ENCODE data around the gene ZNF615.
"Not testable (repeated sequence)": the region's sequence is repeated elsewhere in the genome, so short reads cannot be mapped to it uniquely, and the experiment has no call there.

ZNF615 gene

DNA sequence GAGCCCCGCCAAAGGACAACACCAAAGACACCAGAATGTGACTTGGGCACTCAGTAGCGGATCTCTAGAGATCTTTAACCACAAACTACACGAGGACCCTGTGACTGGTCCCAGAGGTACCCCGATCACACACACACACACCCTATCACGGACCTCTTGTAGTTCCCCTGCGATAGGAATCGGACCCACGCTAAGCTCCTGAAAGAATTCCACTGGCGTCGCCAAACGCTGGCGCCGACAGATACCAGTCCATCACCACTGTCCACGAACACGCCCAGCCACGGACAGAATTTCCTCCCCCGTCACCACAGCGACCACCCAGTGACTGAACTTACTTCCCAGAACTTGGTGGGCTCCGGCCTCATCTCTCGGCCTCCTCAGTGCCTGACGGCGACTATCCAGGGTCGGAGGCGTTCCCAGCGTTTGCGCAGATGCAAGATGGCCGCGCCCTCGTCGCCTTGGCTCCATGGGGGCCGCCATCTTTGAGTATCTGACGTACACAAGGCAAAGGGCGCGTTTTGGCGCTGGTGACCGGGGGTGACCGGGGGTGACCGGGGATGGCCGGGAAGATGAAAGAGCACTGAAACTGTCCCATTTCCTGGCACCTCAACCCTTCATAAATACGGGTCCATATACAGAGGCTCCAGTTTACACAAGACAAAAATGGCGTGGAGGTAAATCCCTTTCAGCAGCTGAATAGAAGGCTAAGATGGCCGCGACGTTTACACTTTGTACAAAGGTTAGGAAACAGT is at the start of gene ZNF615:
ZNF615 (minus strand) TSS at position 406 of the 752 bp plus-strand sequence. CDS start 4,500 bp downstream, outside the sequence.
- peak; percentile 93 for DNase-seq

DNA sequence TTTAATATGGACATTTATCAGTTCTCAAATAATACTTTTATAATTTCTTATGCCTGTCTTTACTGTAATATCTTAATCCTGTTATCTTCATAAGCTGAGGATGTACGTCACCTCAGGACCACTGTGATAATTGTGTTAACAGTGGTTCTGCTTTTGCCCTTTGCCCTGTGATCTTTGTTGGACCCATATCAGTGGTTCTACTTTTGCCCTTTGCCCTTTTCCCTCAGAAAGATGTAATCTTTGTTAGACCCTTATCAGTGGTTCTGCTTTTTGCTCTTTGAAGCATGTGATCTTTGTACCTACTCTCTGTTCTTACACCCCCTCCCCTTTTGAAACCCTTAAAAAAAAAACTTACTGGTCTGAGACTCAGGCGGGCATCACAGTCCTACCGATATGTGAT is 48.5 kb upstream of the ZNF615 start:
- DNase-seq: not testable (repeated sequence)

DNA sequence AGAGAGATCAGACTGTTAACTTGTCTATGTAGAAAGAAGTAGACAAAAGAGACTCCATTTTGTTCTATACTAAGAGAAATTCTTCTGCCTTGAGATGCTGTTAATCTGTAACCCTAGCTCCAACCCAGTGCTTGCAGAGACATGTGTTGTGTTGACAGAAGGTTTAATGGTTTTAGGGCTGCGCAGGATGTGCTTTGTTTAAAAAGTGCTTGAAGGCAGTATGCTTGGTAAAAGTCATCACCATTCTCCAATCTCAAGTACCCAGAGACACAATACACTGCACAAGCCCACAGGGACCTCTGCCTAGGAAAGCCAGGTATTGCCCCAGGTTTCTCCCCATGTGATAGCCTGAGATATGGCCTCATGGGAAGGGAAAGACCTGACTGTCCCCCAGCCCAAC is 43.7 kb upstream of the ZNF615 start:
- not testable (repeated sequence) for DNase-seq

DNA sequence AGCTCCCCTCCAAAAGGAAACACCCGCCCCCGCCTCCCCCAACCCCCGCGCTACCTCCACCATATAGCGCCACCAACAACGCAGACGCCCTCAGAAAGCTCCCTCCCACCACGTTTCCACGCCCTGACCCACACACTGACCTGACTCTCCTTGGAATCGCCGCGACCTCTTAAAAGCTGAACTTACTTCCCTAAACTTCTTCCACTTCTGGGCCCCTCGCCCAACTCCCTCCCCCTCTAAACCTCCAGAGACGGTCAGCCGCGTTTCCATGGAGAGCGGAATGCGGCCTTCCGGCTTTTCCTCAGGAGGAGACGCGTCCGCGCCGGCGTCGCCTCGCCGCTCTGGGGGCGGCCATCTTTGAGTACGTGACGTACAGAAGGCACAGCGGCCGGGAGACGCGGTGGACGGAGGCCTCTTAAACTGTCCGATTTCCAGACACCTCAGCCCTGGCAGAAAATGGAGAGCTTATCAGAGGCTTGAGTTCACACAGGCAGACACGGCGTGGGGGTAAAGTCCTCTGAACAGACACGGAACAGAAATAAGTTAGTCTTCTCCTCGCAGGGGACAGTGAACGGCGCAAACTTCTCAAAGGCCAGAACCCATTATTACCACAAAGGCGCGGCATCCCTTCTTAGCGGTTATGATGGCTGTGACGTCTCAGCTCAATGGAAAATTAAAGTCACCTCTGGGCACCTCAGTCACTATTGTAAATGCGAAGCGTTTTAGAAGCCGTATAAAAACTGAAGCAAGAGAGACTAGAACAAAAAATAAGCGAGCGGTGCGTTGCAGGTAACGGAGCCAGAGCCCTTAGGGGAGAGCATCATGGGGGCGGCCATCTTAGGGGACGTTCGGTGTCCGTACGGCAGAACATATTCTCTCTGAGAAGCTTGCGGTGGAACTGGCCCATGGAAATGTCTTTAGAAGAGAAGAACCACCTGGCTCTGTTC is 40.8 kb upstream of the ZNF615 start, which contains the start of gene ZNF432:
ZNF432 (minus strand) TSS at position 284 of the 947 bp plus-strand sequence. CDS start 1,970 bp downstream, outside the sequence.
- DNase-seq: peak; percentile 86

DNA sequence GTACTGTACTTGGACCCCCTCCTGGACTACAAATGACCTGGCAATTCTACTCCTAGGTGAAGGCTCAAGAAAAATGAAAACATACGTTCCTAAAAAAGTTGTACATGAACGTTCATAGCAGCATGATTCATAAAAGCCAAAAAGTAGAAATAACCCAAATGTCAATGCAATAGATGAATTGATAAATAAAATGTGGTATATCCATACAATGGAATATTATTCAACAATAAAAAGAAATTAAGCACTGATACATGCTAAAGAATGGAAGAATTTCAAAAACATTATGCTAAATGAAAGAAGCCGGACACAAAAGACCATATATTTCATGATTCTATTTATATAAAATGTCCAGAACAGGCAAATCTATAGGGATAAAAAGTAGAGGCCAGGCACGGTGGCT is 31.2 kb upstream of the ZNF615 start:
- DNase-seq: no peak

DNA sequence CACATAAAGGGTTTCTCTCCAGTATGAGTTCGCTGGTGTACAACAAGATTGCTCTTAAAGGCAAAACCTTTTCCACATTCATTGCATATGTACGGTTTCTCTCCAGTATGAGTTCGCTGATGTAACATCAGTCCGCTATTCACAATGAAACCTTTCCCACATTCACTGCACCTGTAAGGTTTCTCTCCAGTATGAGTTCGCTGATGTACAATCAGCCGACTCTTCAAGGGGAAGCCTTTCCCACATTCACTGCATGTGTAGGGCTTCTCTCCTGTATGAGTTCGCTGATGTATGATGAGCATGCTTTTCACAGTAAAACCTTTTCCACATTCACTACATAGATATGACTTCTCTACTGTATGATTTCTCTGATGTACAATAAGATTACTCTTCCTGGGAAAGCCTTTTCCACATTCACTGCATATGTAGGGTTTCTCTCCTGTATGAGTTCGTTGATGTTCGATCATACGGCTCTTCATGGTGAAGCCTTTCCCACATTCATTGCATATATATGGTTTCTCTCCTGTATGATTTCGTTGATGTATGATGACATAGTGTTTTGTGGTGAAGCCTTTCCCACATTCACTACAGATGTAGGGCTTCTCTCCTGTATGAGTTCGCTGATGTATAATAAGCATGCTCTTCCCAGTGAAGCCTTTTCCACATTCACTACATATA is 26.2 kb upstream of the ZNF615 start:
- no peak for DNase-seq

DNA sequence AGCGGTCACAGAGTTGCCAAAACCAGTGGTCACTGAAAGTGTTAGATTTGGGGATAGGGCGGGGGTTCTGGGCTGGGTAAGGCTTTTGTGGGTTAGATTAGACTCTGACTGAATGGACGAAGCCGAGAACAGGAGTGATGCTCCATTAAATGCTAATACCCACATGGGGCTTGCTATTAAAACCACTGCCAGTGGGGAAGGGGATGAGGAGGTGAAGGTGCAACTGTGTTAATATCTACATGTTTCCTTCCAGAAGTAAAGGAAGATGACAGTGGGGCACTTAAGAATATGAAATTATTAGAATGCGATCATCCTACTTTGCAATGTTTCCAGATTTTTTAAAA is 20.7 kb upstream of the ZNF615 start:
- DNase-seq: no peak

DNA sequence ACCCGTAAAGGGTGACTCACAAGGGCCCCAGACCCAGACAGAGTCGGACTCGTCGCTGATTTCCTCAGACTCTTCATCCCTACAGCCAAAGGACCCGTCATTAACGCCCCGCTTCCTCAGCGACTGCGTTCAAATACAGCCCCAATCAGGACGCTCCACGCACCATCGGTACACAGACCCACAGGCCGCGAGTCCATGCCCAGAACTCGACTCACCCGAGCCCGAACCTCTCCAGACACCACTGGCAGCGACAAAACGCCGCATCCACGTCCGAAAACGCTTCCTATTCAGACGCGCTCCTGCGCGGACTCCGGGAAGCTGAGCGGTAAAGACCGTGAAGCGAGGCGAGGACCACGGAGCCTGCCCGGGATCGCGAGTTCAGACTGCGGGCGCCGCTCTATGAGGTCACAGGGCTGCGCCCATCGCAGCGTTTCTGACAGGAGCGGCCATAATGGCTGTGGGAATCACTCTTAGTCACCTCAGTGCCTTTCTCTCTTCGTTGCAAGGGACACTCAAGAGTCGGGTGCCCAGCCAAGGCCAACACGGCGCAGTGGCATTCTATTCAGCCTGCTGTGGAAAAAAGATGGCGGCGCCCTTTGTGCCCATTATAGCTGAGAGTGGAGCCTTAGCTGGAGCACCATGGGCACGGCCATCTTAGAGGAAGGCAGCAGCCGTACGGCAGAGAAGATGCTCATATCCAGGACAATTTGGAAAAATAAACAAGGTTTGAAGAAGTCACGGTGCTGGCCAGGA is 20.2 kb upstream of the ZNF615 start, which contains the start of gene ZNF614:
ZNF614 (minus strand) TSS at position 353 of the 753 bp plus-strand sequence. CDS start 2,634 bp downstream, outside the sequence.
- peak; percentile 90 for DNase-seq

DNA sequence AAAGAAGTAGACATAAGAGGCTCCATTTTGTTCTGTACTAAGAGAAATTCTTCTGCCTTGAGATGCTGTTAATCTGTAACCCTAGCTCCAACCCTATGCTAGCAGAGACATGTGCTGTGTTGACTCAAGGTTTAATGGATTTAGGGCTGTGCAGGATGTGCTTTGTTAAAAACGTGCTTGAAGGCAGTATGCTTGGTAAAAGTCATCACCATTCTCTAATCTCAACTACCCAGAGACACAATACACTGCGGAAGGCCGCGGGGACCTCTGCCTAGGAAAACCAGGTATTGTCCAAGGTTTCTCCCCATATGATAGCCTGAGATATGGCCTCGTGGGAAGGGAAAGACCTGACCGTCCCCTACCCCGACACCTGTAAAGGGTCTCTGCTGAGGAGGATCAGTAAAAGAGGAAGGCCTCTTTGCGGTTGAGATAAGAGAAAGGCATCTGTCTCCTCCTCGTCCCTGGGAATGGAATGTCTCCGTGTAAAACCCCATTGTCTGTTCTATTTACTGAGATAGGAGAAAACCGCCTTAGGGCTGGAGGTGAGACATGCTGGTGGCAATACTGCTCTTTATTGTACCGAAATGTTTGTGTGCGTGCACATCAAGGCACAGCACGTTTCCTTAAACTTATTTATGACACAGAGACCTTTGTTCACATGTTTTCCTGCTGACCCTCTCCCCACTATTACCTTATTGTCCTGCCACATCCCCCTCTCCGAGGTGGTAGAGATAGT is 18.4 kb upstream of the ZNF615 start:
- not testable (repeated sequence) for DNase-seq

DNA sequence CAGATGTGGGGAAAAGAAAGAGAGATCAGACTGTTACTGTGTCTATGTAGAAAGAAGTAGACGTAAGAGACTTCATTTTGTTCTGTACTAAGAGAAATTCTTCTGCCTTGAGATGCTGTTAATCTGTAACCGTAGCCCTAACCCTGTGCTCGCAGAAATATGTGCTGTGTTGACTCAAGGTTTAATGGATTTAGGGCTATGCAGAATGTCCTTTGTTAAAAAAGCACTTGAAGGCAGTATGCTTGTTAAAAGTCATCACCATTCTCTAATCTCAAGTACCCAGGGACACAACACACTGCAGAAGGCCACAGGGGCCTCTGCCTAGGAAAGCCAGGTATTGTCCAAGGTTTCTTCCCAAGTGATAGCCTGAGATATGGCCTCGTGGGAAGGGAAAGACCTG is 16.5 kb upstream of the ZNF615 start:
- not testable (repeated sequence) for DNase-seq

DNA sequence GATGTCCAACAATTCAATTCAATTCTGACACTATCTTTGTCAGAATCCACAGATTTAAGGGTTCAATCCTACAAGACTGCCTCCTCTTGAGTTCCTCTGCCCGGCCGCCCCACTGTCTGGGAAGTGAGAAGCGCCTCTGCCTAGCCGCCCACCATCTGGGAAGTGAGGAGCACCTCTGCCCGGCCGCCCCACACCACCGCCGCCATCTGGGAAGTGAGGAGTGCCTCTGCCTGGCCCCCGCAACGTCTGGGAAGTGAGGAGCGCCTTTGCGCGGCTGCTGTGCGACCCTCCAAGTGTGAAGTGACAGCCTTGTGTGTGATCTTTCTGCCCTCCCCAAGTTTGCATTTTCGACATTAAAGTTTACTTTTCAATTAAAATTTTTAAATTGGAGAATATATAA is 14.2 kb upstream of the ZNF615 start:
- DNase-seq: no peak

DNA sequence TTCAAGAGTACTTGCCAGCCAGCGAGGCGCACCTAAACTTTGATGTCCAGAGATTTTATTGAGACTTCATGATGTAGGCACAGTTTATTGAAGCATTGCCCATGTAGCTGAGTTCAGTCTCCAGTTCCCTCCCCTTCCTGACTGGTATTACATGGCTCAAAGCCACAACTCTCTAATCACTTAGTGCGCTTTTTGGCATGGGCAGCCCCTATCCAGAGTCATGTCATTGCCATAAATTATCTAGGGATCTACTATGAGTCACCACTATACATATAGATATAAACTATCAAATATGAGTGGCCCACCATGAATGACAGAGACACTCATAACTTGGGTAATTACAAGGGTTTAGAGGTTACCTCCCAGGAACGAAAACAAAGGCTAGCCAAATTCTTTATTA is 12.5 kb upstream of the ZNF615 start:
- no peak for DNase-seq

DNA sequence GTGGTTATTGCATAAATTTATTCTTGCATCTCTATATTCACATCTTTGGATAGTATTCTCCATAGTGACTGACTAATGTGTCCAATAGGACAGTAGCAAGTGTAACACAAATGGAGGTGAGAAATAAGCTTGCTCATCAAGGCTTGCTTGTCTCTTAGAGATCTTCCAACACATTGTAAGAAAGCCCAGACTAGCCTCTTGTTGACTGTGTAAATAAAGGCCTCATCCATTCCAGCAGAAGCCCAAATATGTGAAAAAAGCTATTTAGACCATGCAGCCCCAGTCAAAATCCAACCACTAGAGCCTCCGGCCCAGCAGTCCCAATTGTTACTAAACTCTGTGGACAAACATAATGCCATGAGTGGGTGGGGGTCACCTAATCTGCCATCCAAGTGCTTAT is 2.7 kb upstream of the ZNF615 start:
- DNase-seq: no peak

DNA sequence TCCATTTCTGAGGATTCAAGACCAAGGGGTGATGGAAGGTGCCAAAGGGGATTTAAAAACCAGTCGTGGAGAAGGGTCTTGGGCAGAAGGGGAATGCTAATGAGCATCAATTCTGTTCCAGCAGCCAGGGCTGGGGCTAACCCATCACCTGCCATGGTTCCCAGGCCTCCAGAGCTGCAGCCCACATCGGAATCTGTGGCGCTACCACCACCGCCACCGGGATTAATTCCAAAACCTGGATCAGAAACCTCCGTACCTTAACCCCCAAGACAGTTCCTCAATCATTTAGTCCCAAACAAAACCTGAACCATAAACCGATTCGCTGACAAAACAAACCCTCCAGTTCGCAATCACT is 583 bp downstream of the ZNF615 start:
- no peak for DNase-seq

DNA sequence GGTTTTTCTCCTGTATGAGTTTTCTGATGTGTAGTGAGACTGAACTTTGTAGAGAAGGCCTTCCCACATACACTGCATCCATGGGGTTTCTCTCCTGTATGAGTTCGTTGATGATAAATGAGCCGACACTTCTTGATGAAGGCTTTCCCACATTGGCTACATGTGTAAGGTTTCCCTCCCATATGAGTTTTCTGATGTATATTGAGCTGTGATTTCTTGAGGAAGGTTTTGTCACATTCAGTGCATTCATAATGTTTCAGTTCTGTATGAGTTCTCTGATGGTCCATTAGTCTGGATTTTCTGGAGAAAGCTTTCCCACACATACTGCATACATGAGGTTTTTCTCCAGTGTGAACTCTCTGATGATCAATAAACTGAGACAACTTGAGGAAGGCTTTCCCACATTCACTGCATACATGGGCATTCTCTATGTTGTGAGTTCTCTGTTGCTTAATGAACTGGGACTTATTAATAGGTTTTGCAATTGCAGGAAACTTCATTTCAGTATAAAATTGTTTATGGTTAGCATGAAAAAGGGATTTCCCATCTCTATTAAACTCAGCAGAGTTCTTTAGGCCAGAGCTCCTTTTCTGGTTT is 13.9 kb downstream of the ZNF615 start:
- DNase-seq: no peak

DNA sequence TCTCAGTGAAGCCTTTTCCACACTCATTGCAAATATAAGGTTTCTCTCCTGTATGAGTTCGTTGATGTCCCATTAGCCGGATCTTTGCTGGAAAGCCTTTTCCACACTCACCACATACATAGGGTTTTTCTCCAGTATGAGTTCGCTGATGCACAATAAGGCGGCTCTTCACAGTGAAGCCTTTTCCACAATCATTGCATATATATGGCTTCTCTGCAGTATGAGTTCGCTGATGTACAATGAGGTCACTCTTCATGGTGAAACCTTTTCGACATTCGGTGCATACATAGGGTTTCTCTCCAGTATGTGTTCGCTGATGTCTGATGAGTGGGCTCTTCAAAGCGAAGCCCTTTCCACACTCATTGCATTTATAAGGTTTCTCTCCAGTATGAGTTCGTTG is 14.6 kb downstream of the ZNF615 start:
- no peak for DNase-seq

DNA sequence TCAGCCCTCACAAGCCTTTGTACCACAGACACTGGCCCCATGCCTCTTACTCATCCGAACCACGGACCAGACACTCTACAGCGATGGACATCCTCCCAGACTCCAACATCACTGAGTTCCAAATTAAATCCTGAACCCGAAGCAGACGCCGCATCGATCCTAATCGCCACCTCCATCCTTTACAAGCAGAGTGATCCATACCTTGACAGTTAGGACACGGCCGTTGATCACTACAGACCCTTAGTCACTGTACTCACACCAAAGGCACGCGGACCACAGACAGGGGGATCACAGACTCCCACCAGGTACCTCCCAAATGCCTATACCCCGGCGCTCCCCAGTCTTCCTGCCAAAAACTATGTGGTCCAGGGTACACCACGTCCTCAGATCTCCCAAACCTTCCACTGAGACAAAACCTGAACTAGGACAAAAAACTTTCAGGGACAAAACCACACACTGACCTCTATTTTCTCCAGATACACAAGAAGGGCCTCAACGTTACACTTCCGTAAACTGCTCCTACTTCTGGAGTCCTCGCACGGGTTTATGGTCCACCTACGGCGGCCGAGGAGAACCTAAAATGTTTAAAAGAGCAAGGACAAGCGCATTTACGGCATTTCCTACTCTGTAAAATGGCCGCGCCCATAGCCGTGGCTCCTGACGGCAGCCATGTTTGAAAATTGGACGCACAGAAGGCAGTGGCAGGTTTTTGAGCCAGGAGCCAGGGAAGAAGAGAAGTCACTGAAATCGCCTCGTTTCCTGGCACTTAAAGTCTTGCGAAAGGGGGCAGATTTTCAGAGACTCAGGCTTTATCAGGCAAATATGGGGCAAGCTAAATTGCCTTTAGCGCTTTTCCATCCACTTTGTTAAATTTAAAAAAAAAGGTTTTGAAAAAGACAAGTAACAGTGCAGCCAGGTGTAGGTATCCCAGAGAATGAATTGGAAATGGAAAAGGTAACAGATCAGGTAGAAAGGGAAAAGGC is 21.4 kb downstream of the ZNF615 start, which contains the start of gene ZNF350:
ZNF350 (minus strand) TSS at position 532 of the 983 bp plus-strand sequence. CDS start 12,480 bp downstream, outside the sequence.
- peak; percentile 85 for DNase-seq

DNA sequence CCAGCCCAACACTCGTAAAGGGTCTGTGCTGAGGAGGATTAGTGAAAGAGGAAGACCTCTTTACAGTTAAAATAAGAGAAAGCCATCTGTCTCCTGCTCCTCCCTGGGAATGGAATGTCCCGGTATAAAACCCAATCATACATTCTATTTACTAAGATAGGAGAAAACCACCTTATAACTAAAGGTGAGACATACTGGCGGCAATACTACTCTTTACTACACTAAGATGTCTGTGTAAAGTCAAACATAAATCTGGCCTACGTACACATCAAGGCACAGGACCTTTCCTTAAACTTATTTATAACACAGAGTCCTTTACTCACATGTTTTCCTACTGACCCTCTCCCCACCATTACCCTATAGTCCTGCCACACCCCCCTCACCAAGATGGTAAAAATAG is 24.6 kb downstream of the ZNF615 start:
- no peak for DNase-seq

DNA sequence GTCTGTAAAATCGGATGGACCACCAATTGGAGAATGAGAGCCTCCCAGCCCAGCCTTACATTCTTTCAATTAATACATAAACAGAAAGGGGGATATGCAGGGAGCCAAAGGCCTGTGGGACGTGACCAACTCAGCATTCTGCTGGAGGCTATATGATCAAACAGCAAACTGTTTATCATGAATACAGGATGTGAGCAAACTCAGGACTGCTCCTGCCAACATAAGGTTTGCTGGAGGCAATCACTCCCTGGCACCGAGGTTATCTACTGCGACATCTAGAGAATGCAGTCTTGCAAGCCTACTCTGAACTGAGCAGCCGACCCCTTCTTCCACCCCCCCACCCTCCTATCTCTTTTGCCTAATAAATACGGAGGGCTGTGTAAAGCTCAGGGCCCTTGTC is 27.1 kb downstream of the ZNF615 start:
- DNase-seq: not testable (repeated sequence)
